Right lobe of liver (tissue), 6 donors: Measurements from ENCODE around the gene DEFB132. TPM values are rescaled to one million over a fixed set of nuclear protein-coding genes. Genes with fewer than 3 reads are reported as not detected.
"Not testable (repeated sequence)": the region's sequence is repeated elsewhere in the genome, so short reads cannot be mapped to it uniquely, and the experiment has no call there.

Source experiments
- ATAC-seq, 4 donors: fragments of 200-7000 bp; cut with Tn5 transposase; one replicate each; pipeline ENCODE4 v1.9.1; 2020; ENCODE audit warnings: mild to moderate bottlenecking in 4 of 4, moderate library complexity in 4 of 4
- DNase-seq, 3 donors: peaks; one replicate each; pipeline ENCODE4 v3.0.0-alpha.2; 2020
- H3K27ac ChIP-seq, 3 donors: fragments of 200-600 bp; one replicate each; pipeline ENCODE4 v1.8.0; 2022
- H3K27me3 ChIP-seq, 2 donors: fragments of 200-600 bp; one replicate each; pipeline ENCODE4 v1.8.0; 2022
- H3K36me3 ChIP-seq, 4 donors: fragments of 200-600 bp; sonication (generic) in 1 of 4; one replicate each; pipeline versions ENCODE4 v1.5.1 to v1.8.0; 2017 to 2022; ENCODE audit warnings: control low read depth in 1 of 4
- H3K4me1 ChIP-seq, 4 donors: fragments of 200-600 bp; sonication (generic) in 1 of 4; one replicate each; pipeline versions ENCODE4 v1.5.1 to v1.8.0; 2017 to 2022; ENCODE audit warnings: control low read depth in 1 of 4
- H3K4me3 ChIP-seq, 3 donors: fragments of 200-600 bp; one replicate each; pipeline ENCODE4 v1.8.0; 2022
- H3K9me3 ChIP-seq, 4 donors: fragments of 200-600 bp; sonication (generic) in 1 of 4; one replicate each; pipeline versions ENCODE4 v1.5.1 to v1.8.0; 2017 to 2022; ENCODE audit warnings: control low read depth in 1 of 4
- POLR2A ChIP-seq: fragments of 450-650 bp; IDR thresholded peaks from one replicate; pipeline ENCODE4 v1.6.1; 2017; ENCODE audit warnings: antibody characterized with exemption, mild to moderate bottlenecking
- WGBS: methylation state at CpG from one replicate; pipeline ENCODE4 v1.1.6; 2018; ENCODE audit warnings: low coverage, low lambda C conversion rate; ENCODE audit not compliant: insufficient coverage; ENCODE audit errors: missing lambda C conversion rate; 5-methylcytosine and 5-hydroxymethylcytosine counted together
- intact Hi-C, 2 donors: fragments of 100-400 bp; cut with DNase I; formaldehyde crosslinking; loops; one replicate each; pipeline versions ENCODE4 v1.11.2 to v1.14.1; 2022
- total RNA-seq, 6 experiments: library from RNA; depleted of rRNA in 2 of 6; stranded (reverse); fragments of >200 nt in 2 of 6; fragmentation: NEBNext Ultra II Directional in 3 of 6; extraction: Animal tissue kit (Norgen Biotek cat#: 25700) in 3 of 6; gene quantifications; one replicate each; pipeline versions ENCODE4 v1.1.0 to v1.2.4, GENCODE V29; 2016 to 2023
- TF ChIP-seq, protein P1 (sequence below), 4 donors: fragments of 200-600 bp in 3 of 4; fragments of 450-650 bp in 1 of 4; IDR thresholded peaks; one replicate each; pipeline versions ENCODE4 v1.5.1 to v1.8.0; 2016 to 2022; ENCODE audit warnings: antibody characterized with exemption in 4 of 4, mild to moderate bottlenecking in 2 of 4
- donor health status: DM: no; HTN: yes; CAD: no.
- donor health status: DM: no; HTN: no; CAD: no.
- donor health status: DM: no; HTN: no; CAD: no.
- donor health status: DM: no; HTN: yes; CAD: no.
- donor health status: DM: no; HTN: yes; CAD: no.

Gene DEFB132
- total RNA-seq, 6 experiments from 2014 or later = 0.30 to 0.35 (median 0.31) TPM; not detected in 3

DNA sequence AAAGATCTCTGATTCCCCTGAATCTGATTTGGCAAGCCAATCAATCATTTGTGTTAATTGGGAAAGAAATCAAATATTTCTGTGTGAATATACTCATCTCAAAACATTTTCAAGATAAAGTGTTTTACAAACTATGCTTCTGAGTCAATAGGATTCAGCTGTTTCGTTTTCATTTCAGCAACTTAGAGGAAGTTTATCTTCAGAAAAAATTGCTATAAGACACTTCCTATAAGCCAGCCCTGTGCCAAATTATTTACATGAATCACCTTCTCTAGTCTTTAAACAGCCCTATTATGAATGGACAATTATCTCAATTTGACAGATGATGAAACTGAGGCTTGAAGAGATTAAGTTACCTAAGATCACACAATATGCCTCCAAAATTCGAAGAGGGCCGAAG is 19.6 kb upstream of the DEFB132 start:
- Histone ChIP-seq H3K4me1 (peaks cover 0 to 5% (median 0%) of the 10 kb centered on the region in 4 donors), H3K9me3 (no peaks in the 10 kb centered on the region), H3K36me3 (no peaks in the 10 kb centered on the region), H3K27ac (no peak overlapping the region), H3K4me3 (no peak overlapping the region), H3K27me3 (no peaks in the 10 kb centered on the region)
- DNase-seq = no peak
- 13% methylated on average over 3 of the region's 3 CpGs for WGBS
- TF ChIP-seq, protein P1, sequence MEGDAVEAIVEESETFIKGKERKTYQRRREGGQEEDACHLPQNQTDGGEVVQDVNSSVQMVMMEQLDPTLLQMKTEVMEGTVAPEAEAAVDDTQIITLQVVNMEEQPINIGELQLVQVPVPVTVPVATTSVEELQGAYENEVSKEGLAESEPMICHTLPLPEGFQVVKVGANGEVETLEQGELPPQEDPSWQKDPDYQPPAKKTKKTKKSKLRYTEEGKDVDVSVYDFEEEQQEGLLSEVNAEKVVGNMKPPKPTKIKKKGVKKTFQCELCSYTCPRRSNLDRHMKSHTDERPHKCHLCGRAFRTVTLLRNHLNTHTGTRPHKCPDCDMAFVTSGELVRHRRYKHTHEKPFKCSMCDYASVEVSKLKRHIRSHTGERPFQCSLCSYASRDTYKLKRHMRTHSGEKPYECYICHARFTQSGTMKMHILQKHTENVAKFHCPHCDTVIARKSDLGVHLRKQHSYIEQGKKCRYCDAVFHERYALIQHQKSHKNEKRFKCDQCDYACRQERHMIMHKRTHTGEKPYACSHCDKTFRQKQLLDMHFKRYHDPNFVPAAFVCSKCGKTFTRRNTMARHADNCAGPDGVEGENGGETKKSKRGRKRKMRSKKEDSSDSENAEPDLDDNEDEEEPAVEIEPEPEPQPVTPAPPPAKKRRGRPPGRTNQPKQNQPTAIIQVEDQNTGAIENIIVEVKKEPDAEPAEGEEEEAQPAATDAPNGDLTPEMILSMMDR (IDR thresholded peaks at IDR 0.05) = no peak
- no peak for TF ChIP-seq POLR2A
- peak in 2 of 4 donors; percentile 47 to 53 for ATAC-seq
- intact Hi-C loops = no loop called here

DNA sequence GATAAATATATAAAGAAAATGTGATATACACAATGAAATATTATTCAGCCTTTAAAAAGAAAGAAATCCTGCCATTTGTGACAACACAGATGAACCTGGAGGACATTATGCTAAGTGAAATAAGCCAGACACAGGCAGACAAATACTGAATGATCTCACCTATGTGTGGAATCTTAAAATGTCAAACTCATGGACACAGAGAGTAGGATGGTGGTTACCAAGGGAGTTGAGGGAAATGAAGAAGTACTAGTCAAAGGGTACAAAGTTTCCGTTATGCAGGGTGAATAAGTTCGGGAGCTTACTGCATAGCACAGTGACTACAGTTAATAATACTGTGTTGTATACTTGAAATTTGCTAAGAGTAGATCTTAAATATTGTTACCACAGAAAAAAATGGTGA is 14.6 kb upstream of the DEFB132 start:
- ATAC-seq = no peak
- no peaks in the 10 kb centered on the region for H3K36me3 ChIP-seq
- H3K4me3 ChIP-seq = no peak overlapping the region
- TF ChIP-seq POLR2A = no peak
- TF ChIP-seq, protein P1 (IDR thresholded peaks at IDR 0.05) = no peak
- H3K4me1 ChIP-seq = peaks cover 0 to 5% (median 0%) of the 10 kb centered on the region in 4 donors
- intact Hi-C loops = no loop called here
- H3K27me3 ChIP-seq = no peaks in the 10 kb centered on the region
- no peak overlapping the region for H3K27ac ChIP-seq
- WGBS = 62% methylated on average over 2 of the region's 2 CpGs
- H3K9me3 ChIP-seq = no peaks in the 10 kb centered on the region
- DNase-seq = no peak

DNA sequence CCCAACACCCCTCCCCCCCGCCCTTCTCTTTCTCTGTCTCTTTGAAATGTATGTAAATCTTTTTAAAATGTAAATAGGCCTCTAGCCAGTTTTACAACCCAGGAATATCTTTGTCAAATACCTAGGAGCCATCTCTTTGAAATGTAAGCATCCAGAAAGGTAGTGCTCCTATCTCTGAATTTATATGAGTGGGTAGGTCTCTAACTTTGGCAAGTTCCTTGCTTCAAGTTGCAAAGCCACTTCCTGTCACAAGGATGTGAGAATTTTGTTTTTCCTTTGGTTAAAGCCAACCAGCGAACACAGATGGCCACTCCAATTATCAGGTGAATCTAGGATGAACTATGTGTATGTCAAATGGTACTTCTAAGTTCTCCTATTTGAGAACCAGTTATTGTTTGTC is 6.2 kb upstream of the DEFB132 start:
- TF ChIP-seq, protein P1 (IDR thresholded peaks at IDR 0.05) = no peak
- TF ChIP-seq POLR2A = no peak
- ATAC-seq = no peak

DNA sequence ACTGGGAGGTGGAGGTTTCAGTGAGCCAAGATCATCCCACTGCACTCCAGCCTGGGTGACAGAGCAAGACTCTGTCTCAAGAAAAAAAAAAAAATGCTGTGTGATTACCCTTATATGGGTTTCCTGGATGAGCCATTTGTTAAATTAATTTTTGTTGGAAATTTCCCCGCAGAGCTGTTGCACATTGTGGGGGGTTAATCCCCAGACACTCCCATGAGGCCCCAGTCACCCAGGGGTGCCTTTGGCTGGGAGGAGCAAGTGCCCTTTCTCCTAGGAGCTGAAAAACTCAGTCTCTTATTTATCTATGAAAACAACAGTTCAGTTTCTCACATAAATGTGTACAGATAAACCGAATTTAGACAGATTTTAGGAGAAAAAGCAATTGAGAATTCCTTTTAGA is 4.7 kb upstream of the DEFB132 start:
- Histone ChIP-seq H3K27ac (no peak overlapping the region), H3K36me3 (no peaks in the 10 kb centered on the region), H3K4me1 (peaks cover 0 to 9% (median 3%) of the 10 kb centered on the region in 4 donors), H3K4me3 (no peak overlapping the region), H3K27me3 (no peaks in the 10 kb centered on the region), H3K9me3 (no peaks in the 10 kb centered on the region)
- no peak for DNase-seq
- TF ChIP-seq POLR2A = no peak
- TF ChIP-seq, protein P1 (IDR thresholded peaks at IDR 0.05) = no peak
- intact Hi-C loops = no loop called here
- 90% methylated on average over 2 of the region's 2 CpGs for WGBS
- ATAC-seq = no peak

More for the DNA sequence above, 6.2 kb upstream of the DEFB132 start:
- H3K36me3 ChIP-seq = no peaks in the 10 kb centered on the region
- 36% methylated on average over 2 of the region's 2 CpGs for WGBS
- H3K4me3 ChIP-seq = no peak overlapping the region
- no peak overlapping the region for H3K27ac ChIP-seq
- H3K27me3 ChIP-seq = no peaks in the 10 kb centered on the region
- intact Hi-C loops = no loop called here
- no peak for DNase-seq
- H3K4me1 ChIP-seq = no peaks in the 10 kb centered on the region
- no peaks in the 10 kb centered on the region for H3K9me3 ChIP-seq

DNA sequence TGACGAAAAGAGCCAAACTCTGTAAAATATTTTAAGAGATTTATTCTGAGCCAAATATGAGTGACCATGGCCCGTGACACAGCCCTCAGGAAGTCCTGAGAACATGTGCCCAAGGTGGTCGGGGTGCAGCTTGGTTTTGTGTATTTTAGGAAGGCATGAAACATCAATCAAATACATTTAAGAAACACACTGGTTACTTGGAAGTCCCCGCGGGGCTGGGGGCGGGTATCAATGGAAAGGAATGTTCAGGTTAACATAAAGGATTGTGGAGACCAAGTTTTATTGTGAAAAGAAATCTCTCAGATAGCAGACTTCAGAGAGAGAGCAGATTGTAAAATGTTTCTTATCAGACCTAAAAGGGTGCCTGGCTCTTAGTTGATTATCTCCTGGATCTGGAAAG is 4.1 kb upstream of the DEFB132 start:
- H3K27ac ChIP-seq, DNase-seq, H3K4me3 ChIP-seq, H3K27me3 ChIP-seq, H3K9me3 ChIP-seq, H3K36me3 ChIP-seq, ATAC-seq, intact Hi-C loops: not testable (repeated sequence)
- H3K4me1 ChIP-seq = peaks cover 0 to 13% (median 6%) of the 10 kb centered on the region in 4 donors
- WGBS = 38% methylated on average over 5 of the region's 6 CpGs
